Astrocyte of the spinal cord (primary cell): Measurements from ENCODE around the gene CCDC70.

Source experiments
- DNase-seq: peaks from one replicate; pipeline ENCODE4 v3.0.0; 2011; ENCODE audit warnings: low read depth, low spot score
- H3K4me3 ChIP-seq: 2 replicates; pipeline ENCODE4 v1.5.1; 2011; ENCODE audit warnings: low read depth, mild to moderate bottlenecking, low read length, moderate library complexity
- CTCF ChIP-seq: IDR thresholded peaks from 2 replicates; pipeline ENCODE4 v1.5.1; 2012; ENCODE audit warnings: low read depth, mild to moderate bottlenecking, low read length, inconsistent platforms
- in situ Hi-C: cut with HindIII; loops from 2 replicates; pipeline ENCODE4 v1.10.0; 2017; ENCODE audit warnings: low sequenced_read_pairs

CCDC70 gene

DNA sequence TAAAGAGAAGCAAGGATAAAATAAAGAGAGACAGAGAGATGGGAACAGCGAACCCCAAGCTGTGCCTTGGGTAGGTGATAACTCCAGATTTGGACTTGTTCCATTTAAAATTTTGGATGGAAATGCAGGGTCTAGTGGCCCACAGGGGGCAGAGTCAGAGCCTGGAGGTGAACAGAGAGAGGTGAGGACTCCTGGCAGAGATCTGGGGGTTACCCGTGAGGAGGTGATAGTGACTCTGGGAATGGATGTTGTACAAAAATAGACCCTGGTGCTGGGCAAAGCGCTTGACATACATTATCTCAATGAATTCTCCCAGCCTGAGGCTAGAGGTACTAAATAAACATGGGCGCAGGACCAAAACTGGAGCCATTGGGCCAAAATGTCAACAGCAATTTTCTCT, 43.5 kb upstream of the CCDC70 start:
- TF ChIP-seq CTCF: no peak
- DNase-seq: no peak
- in situ Hi-C loops: no loop called here
- no peak overlapping the region for H3K4me3 ChIP-seq

DNA sequence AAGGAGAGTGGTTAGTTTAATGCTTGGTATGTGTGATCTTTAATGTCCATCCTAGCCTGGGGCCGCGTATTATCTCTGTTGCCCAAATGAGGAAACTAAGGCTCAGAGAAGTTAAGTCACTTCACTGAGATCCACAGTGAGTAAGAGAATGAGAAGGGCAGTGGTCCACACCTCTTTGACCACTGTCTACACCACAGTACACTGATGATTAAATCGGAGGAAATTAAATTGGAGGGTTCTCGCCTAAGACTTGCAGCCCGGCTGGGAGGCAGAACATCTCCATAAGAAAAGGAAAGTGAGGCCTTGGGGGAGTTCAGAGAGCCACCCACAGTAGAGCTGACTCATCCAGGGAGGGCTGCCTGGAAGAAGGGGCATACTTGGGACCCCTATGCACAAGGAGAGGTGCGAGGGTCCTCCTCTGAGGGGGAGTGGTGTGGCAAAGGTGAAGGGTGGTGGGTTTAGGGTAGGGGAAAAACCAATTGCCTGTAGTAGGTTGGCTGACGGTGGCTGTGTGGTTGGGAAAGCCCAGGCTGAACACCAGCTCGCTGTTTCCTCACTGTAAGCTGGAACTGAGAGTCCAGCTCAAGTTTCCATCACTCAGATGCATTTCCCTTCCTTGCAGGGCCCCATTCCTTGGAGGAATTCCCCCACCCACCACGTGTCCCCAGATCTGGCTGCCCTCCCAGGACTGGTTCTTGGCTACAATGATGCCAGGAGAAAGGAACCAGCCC, 42.8 kb upstream of the CCDC70 start:
- H3K4me3 ChIP-seq: no peak overlapping the region
- in situ Hi-C loops: no loop called here
- no peak for TF ChIP-seq CTCF
- DNase-seq: no peak

DNA sequence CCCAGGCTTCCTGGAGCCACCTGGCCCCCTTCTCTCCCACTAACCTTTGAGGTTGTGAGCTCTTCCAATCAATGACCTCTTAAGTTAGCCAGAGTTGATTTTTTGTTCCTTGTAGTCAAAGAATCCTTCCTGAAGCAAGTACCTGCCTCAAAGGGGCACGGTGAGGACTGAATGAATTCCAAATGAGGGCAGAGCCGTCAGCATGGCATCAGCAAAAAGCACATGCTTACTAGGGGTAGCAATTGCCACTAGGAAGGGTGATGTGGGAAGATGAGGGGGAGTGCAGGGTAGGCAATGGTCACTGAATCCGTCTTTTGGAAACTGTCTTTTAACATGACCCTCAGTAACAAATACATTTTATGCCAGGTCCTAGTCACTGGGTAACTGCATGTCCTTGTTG, 42.2 kb upstream of the CCDC70 start:
- no peak for TF ChIP-seq CTCF
- in situ Hi-C loops: no loop called here
- H3K4me3 ChIP-seq: no peak overlapping the region
- no peak for DNase-seq

DNA sequence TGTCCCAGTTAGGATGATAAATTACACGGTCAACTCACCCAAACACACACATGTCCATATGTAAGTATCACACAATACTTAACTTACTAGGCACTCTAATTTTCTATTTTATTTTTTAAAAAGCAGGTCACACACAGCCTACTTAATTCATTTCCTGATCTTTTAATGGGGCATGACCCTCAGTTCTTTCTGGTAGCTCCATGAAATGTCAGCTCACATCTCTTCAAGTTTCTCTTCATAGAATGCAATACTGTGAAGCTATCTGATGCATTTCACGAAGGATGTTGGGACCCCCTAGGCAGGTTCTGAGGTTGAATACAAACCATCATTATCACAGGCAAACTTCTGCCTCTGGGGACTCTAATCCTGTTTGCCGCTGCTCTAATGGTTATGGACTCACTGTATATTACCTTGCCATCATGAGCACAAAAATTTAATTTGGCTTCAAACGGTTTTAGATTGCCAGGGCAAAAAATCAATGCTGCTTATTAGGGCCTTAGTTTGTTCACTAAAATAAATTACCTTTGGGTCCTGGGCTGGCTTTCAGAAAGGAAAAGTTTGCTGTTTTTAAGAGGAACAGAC, 41.7 kb upstream of the CCDC70 start:
- DNase-seq: no peak
- TF ChIP-seq CTCF: no peak
- in situ Hi-C loops: no loop called here
- no peak overlapping the region for H3K4me3 ChIP-seq

- no peak for TF ChIP-seq CTCF
- no peak overlapping the region for H3K4me3 ChIP-seq
- DNase-seq: no peak
- in situ Hi-C loops: no loop called here
Measured at GRCh38 chr13:51821606-51822005, 40.2 kb upstream of the CCDC70 start.

- H3K4me3 ChIP-seq: no peak overlapping the region
- no peak for DNase-seq
- no peak for TF ChIP-seq CTCF
- in situ Hi-C loops: no loop called here
Measured at GRCh38 chr13:51822106-51822815, 39.5 kb upstream of the CCDC70 start.
